Tibial artery (tissue), 4 donors: Measurements from ENCODE around the gene CPEB2.

Source experiments
- DNase-seq, 2 donors: peaks; one replicate each; pipeline ENCODE4 v3.0.0-alpha.2; 2019
- H3K27ac ChIP-seq, 2 donors: fragments of 200-600 bp; sonication (generic) in 1 of 2; 1 replicate in 1 of 2; 2 replicates in 1 of 2; pipeline ENCODE4 v1.5.1; 2018 to 2019; ENCODE audit warnings: mild to moderate bottlenecking in 1 of 2
- H3K27me3 ChIP-seq, 2 donors: fragments of 200-600 bp; sonication (generic) in 1 of 2; one replicate each; pipeline versions ENCODE4 v1.5.1 to v1.6.0; 2016 to 2019
- H3K36me3 ChIP-seq, 3 donors: fragments of 200-600 bp; sonication (generic) in 2 of 3; one replicate each; pipeline ENCODE4 v1.5.1; 2016 to 2019; ENCODE audit warnings: mild to moderate bottlenecking in 2 of 3
- H3K4me1 ChIP-seq, 4 donors: fragments of 200-600 bp; sonication (generic) in 2 of 4; 1 replicate in 3 of 4; 2 replicates in 1 of 4; pipeline ENCODE4 v1.5.1; 2016 to 2019
- H3K4me3 ChIP-seq, 2 donors: fragments of 200-600 bp; sonication (generic) in 1 of 2; 1 replicate in 1 of 2; 2 replicates in 1 of 2; pipeline ENCODE4 v1.5.1; 2018 to 2019; ENCODE audit warnings: mild to moderate bottlenecking in 2 of 2
- H3K9me3 ChIP-seq, 3 donors: fragments of 200-600 bp; sonication (generic) in 1 of 3; one replicate each; pipeline ENCODE4 v1.5.1; 2016 to 2019
- intact Hi-C: fragments of 100-400 bp; cut with DNase I; formaldehyde crosslinking; loops from one replicate; pipeline ENCODE4 v1.15.0; 2023; ENCODE audit warnings: low total_unique reads
- TF ChIP-seq, protein P1 (sequence below), 2 experiments: fragments of 200-600 bp in 1 of 2; fragments of 450-650 bp in 1 of 2; IDR thresholded peaks; one replicate each; pipeline ENCODE4 v1.5.1; 2017 to 2019; ENCODE audit warnings: antibody characterized with exemption in 2 of 2, mild to moderate bottlenecking in 1 of 2, moderate library complexity in 1 of 2

CPEB2 gene

DNA sequence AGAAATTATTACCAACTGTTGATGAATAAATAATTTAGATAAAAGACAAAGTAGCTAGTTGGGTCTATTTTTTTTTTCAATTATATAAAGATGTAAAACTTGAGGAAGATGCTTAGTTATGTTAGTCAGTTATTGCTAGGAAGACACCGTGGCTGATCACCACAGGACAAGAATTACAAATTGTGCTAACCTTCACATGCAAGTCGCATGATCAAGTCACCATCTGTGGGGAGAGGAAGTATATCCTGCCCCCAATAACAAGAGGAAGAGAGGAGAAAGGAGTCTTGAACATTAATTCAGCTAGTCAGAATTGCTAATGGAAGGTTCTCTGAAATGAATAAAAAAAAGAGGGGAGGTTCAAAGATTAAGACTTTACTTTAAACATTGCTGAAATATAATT, 52.3 kb downstream of the CPEB2 start:
- no peak for DNase-seq
- Histone ChIP-seq H3K4me1 (peaks cover 0 to 9% (median 4%) of the 10 kb centered on the region in 4 donors), H3K27ac (no peak overlapping the region), H3K4me3 (no peak overlapping the region), H3K36me3 (peaks cover 34 to 50% (median 41%) of the 10 kb centered on the region in 3 donors), H3K9me3 (no peaks in the 10 kb centered on the region), H3K27me3 (no peaks in the 10 kb centered on the region)
- TF ChIP-seq, protein P1, sequence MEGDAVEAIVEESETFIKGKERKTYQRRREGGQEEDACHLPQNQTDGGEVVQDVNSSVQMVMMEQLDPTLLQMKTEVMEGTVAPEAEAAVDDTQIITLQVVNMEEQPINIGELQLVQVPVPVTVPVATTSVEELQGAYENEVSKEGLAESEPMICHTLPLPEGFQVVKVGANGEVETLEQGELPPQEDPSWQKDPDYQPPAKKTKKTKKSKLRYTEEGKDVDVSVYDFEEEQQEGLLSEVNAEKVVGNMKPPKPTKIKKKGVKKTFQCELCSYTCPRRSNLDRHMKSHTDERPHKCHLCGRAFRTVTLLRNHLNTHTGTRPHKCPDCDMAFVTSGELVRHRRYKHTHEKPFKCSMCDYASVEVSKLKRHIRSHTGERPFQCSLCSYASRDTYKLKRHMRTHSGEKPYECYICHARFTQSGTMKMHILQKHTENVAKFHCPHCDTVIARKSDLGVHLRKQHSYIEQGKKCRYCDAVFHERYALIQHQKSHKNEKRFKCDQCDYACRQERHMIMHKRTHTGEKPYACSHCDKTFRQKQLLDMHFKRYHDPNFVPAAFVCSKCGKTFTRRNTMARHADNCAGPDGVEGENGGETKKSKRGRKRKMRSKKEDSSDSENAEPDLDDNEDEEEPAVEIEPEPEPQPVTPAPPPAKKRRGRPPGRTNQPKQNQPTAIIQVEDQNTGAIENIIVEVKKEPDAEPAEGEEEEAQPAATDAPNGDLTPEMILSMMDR (IDR thresholded peaks at IDR 0.05) = no peak
- intact Hi-C loops = no loop called here

DNA sequence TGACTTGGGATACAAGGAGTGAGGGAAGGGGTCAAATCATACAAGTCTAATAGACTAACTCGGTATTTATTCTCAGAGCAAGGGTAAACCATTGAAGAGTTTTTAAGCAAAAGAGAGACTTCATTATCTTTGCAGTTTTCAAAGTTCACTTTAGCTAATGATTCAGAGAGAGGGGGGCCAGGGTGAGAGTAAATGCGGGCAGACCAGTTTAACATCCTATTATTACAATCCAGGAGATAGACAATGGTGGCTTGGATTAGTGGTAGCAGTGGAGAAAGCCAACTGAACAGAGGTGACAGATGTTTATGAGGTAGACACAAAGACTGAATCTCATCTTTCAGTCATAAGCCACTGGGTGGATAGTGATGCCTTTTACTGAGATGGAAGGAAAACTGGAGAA, 57.9 kb downstream of the CPEB2 start:
- Histone ChIP-seq H3K4me1 (peaks cover 0 to 9% (median 4%) of the 10 kb centered on the region in 4 donors), H3K4me3 (no peak overlapping the region), H3K27ac (no peak overlapping the region), H3K36me3 (peaks cover 50 to 61% (median 53%) of the 10 kb centered on the region in 3 donors), H3K27me3 (no peaks in the 10 kb centered on the region), H3K9me3 (no peaks in the 10 kb centered on the region)
- no peak for DNase-seq
- intact Hi-C loops = no loop called here
- TF ChIP-seq, protein P1 (IDR thresholded peaks at IDR 0.05) = no peak

- intact Hi-C loops = no loop called here
- Histone ChIP-seq H3K9me3 (no peaks in the 10 kb centered on the region), H3K27ac (no peak overlapping the region), H3K36me3 (peaks cover 46 to 62% (median 59%) of the 10 kb centered on the region in 3 donors), H3K4me1 (peaks cover 0 to 32% (median 2%) of the 10 kb centered on the region in 4 donors), H3K4me3 (no peak overlapping the region), H3K27me3 (no peaks in the 10 kb centered on the region)
- DNase-seq = no peak
- TF ChIP-seq, protein P1 (IDR thresholded peaks at IDR 0.05) = no peak
Measured at GRCh38 chr4:15063341-15063740, 61.1 kb downstream of the CPEB2 start.

- TF ChIP-seq, protein P1 (IDR thresholded peaks at IDR 0.05) = no peak
- peaks cover 0 to 36% (median 2%) of the 10 kb centered on the region in 4 donors for H3K4me1 ChIP-seq
- no peaks in the 10 kb centered on the region for H3K27me3 ChIP-seq
- intact Hi-C loops = no loop called here
- peak overlapping the region; percentile 10 to 56 for H3K27ac ChIP-seq
- DNase-seq = no peak
- peaks cover 28 to 43% (median 37%) of the 10 kb centered on the region in 3 donors for H3K36me3 ChIP-seq
- H3K9me3 ChIP-seq = no peaks in the 10 kb centered on the region
- H3K4me3 ChIP-seq = no peak overlapping the region
Measured at GRCh38 chr4:15065516-15065915, 63.2 kb downstream of the CPEB2 start.

DNA sequence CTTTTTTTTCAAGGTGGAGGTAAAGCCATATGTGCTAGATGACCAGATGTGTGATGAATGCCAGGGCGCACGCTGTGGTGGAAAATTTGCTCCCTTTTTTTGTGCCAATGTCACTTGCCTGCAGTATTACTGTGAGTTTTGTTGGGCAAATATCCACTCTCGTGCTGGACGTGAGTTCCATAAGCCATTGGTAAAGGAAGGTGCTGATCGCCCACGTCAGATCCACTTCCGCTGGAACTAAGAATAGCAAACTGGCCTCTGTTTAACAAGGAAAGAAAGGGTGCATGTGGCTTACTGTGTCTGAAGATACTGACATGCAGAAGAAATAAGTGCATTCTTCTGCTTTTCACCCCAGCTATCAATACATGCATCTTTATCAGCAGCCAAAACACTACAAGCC, 63.9 kb downstream of the CPEB2 start:
- DNase-seq = peak in 1 of 2 donors; percentile 68
- TF ChIP-seq, protein P1 (IDR thresholded peaks at IDR 0.05) = no peak
- Histone ChIP-seq H3K4me3 (no peak overlapping the region), H3K27me3 (no peaks in the 10 kb centered on the region), H3K36me3 (peaks cover 22 to 36% (median 33%) of the 10 kb centered on the region in 3 donors), H3K27ac (peak overlapping the region; percentile 10 to 56), H3K9me3 (no peaks in the 10 kb centered on the region), H3K4me1 (peaks cover 0 to 36% (median 2%) of the 10 kb centered on the region in 4 donors)
- intact Hi-C loops = no loop called here

- no peaks in the 10 kb centered on the region for H3K9me3 ChIP-seq
- DNase-seq = no peak
- TF ChIP-seq, protein P1 (IDR thresholded peaks at IDR 0.05) = no peak
- H3K27ac ChIP-seq = no peak overlapping the region
- peaks cover 0 to 36% (median 2%) of the 10 kb centered on the region in 4 donors for H3K4me1 ChIP-seq
- H3K4me3 ChIP-seq = no peak overlapping the region
- intact Hi-C loops = no loop called here
- H3K36me3 ChIP-seq = peaks cover 14 to 20% (median 17%) of the 10 kb centered on the region in 3 donors
- H3K27me3 ChIP-seq = no peaks in the 10 kb centered on the region
Measured at GRCh38 chr4:15068298-15068697, 66.0 kb downstream of the CPEB2 start.
